GM04503 (cell line): ENCODE results near the gene TUBAL3.
"Not testable (repeated sequence)": the region's sequence is repeated elsewhere in the genome, so short reads cannot be mapped to it uniquely, and the experiment has no call there.

ENCODE experiments used
- DNase-seq: peaks from one replicate; pipeline ENCODE4 v3.0.0-alpha.2; 2012; ENCODE audit warnings: low read depth

The TUBAL3 gene

GRCh38 chr10:5423771-5424170, 19.1 kb upstream of the TUBAL3 start:
- no peak for DNase-seq

GRCh38 chr10:5419466-5420094, 15.0 kb upstream of the TUBAL3 start:
- no peak for DNase-seq

- no peak for DNase-seq
Observed at GRCh38 chr10:5418584-5418983, 14.0 kb upstream of the TUBAL3 start.

GRCh38 chr10:5416981-5417380, 12.4 kb upstream of the TUBAL3 start:
- no peak for DNase-seq

GRCh38 chr10:5413012-5413938, 8.6 kb upstream of the TUBAL3 start:
- DNase-seq = peak; percentile 7

- DNase-seq = peak; percentile 23
Observed at GRCh38 chr10:5412277-5412941, 7.8 kb upstream of the TUBAL3 start, which contains the start of gene NET1. Gene NET1 (plus strand): TSS chr10:5412557. CDS start chr10:5412693, 136 bp downstream.

GRCh38 chr10:5411941-5412276, 7.3 kb upstream of the TUBAL3 start:
- peak; percentile 13 for DNase-seq

GRCh38 chr10:5410787-5411186, 6.2 kb upstream of the TUBAL3 start:
- not testable (repeated sequence) for DNase-seq

- DNase-seq = no peak
Observed at GRCh38 chr10:5406918-5407317, 2.3 kb upstream of the TUBAL3 start.

- no peak for DNase-seq
Observed at GRCh38 chr10:5402798-5403197, 1.8 kb downstream of the TUBAL3 start.

GRCh38 chr10:5400468-5401240, 4.0 kb downstream of the TUBAL3 start:
- no peak for DNase-seq

GRCh38 chr10:5399332-5399731, 5.3 kb downstream of the TUBAL3 start:
- DNase-seq = no peak

- DNase-seq = no peak
Observed at GRCh38 chr10:5396556-5397300, 7.9 kb downstream of the TUBAL3 start.

- DNase-seq = no peak
Observed at GRCh38 chr10:5395168-5395567, 9.5 kb downstream of the TUBAL3 start.

- DNase-seq = no peak
Observed at GRCh38 chr10:5393529-5393928, 11.1 kb downstream of the TUBAL3 start.

GRCh38 chr10:5391790-5392189, 12.8 kb downstream of the TUBAL3 start:
- no peak for DNase-seq

GRCh38 chr10:5390607-5391205, 13.9 kb downstream of the TUBAL3 start:
- DNase-seq = no peak

- no peak for DNase-seq
Observed at GRCh38 chr10:5387169-5387568, 17.5 kb downstream of the TUBAL3 start.

GRCh38 chr10:5385224-5385623, 19.4 kb downstream of the TUBAL3 start:
- DNase-seq = no peak

- DNase-seq = no peak
Observed at GRCh38 chr10:5381187-5381586, 23.4 kb downstream of the TUBAL3 start.

- DNase-seq = not testable (repeated sequence)
Observed at GRCh38 chr10:5380395-5380794, 24.2 kb downstream of the TUBAL3 start.
